ENCODE results near the gene RAB43.
"Not testable (repeated sequence)": the region's sequence is repeated elsewhere in the genome, so short reads cannot be mapped to it uniquely, and the experiment has no call there.

RAB43 gene

GRCh38 chr3:129095285-129095684 is 26.3 kb downstream of the RAB43 start:
- Mint-ChIP-seq H3K36me3 (ENCODE audit: low read depth) (peaks cover 91% of the 10 kb centered on the region), H3K4me1 (ENCODE audit: low read depth) (peaks cover 4% of the 10 kb centered on the region), H3K27ac (no peak overlapping the region), H3K4me3 (no peak overlapping the region), H3K9me3 (no peaks in the 10 kb centered on the region), H3K27me3 (no peaks in the 10 kb centered on the region)
- intact Hi-C loops (cut with micrococcal nuclease): no loop called here

DNA sequence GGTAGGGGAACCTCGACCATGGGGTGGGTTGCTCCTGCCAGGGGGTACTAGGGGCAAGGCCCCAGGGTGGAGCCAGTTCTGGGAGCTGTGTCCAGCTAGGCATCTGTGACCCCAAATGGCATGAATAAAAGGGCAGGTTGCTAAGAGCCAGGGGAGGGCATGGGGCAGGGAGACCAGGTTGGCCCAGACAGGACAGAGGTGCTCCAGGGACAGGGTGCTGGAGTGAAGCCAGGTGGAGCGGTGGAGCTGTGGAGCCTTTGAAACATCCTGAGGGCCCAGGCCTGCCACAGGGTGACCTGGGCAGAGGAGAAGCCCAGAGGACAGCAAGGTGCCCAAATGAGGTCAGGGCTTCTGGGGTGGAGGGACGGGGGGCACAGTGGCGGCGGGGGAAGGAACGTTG is 33.3 kb downstream of the RAB43 start:
- H3K27ac Mint-ChIP-seq; H3K4me1 Mint-ChIP-seq (ENCODE audit: low read depth); H3K27me3 Mint-ChIP-seq; H3K4me3 Mint-ChIP-seq; H3K9me3 Mint-ChIP-seq; intact Hi-C loops (cut with micrococcal nuclease): not testable (repeated sequence)
- H3K36me3 Mint-ChIP-seq (ENCODE audit: low read depth): peaks cover 24% of the 10 kb centered on the region

DNA sequence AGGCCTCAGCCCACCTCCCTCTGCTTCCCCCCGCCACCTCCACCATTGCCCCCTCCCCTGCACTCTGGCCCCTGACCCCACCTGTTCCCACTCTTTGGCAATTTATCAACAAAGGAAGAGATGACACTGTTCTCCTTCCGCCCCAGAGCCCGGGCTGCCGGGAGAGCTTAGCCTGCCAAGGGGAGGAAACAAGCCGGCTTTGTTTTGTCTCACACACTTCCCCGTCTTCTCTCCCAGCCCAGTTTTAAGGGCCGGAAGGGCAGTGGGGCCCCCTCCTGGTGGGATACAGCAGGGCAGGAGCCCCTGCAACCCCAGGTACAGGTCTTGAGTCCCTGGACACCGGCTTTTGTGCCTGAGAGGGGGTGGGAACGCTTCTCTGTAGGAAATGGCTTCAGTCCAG is 33.7 kb downstream of the RAB43 start:
- H3K27me3 Mint-ChIP-seq; H3K4me3 Mint-ChIP-seq; H3K9me3 Mint-ChIP-seq; H3K4me1 Mint-ChIP-seq (ENCODE audit: low read depth); H3K27ac Mint-ChIP-seq; intact Hi-C loops (cut with micrococcal nuclease): not testable (repeated sequence)
- H3K36me3 Mint-ChIP-seq (ENCODE audit: low read depth): peaks cover 20% of the 10 kb centered on the region

- Mint-ChIP-seq H3K27ac (no peak overlapping the region), H3K27me3 (no peaks in the 10 kb centered on the region), H3K36me3 (ENCODE audit: low read depth) (peaks cover 13% of the 10 kb centered on the region), H3K9me3 (no peaks in the 10 kb centered on the region), H3K4me1 (ENCODE audit: low read depth) (peaks cover 2% of the 10 kb centered on the region), H3K4me3 (no peak overlapping the region)
- intact Hi-C loops (cut with micrococcal nuclease): no loop called here
Measured at GRCh38 chr3:129087138-129087702, 34.4 kb downstream of the RAB43 start.

DNA sequence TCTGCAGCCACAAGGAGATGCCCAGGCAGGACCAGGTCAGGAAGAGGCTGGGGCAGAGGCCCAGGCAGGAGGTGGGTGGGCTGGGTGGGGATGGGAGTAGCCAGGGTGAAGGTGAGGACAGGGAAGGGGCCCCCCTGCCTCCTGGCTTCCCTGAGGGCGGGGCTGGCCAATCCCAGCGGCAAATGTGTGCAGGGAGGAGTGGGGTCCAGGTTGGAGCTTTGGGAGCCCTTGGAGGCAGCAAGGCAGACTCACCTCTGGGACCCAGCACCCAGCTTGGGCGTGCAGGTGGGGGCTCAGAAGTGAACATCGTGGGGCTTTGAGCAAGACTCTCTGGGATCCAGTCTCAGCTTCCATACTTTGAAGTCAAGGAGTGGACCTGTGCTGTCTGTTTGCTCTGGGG is 35.8 kb downstream of the RAB43 start:
- intact Hi-C loops (cut with micrococcal nuclease): no loop called here

GRCh38 chr3:129085165-129085715 is 36.4 kb downstream of the RAB43 start:
- H3K4me1 Mint-ChIP-seq (ENCODE audit: low read depth): peaks cover 6% of the 10 kb centered on the region
- intact Hi-C loops (cut with micrococcal nuclease): no loop called here
- H3K27ac Mint-ChIP-seq: no peak overlapping the region
- no peak overlapping the region for H3K4me3 Mint-ChIP-seq
- peaks cover 4% of the 10 kb centered on the region for H3K27me3 Mint-ChIP-seq
- no peaks in the 10 kb centered on the region for H3K9me3 Mint-ChIP-seq
- no peaks in the 10 kb centered on the region for H3K36me3 Mint-ChIP-seq (ENCODE audit: low read depth)

More for the DNA sequence above, 35.8 kb downstream of the RAB43 start:
- Mint-ChIP-seq H3K36me3 (ENCODE audit: low read depth) (no peaks in the 10 kb centered on the region), H3K27ac (no peak overlapping the region), H3K9me3 (no peaks in the 10 kb centered on the region), H3K4me3 (no peak overlapping the region), H3K27me3 (peaks cover 4% of the 10 kb centered on the region), H3K4me1 (ENCODE audit: low read depth) (peaks cover 6% of the 10 kb centered on the region)

GRCh38 chr3:129084501-129084900 is 37.1 kb downstream of the RAB43 start:
- H3K27ac Mint-ChIP-seq: no peak overlapping the region
- no peaks in the 10 kb centered on the region for H3K36me3 Mint-ChIP-seq (ENCODE audit: low read depth)
- intact Hi-C loops (cut with micrococcal nuclease): no loop called here
- no peak overlapping the region for H3K4me3 Mint-ChIP-seq
- H3K27me3 Mint-ChIP-seq: peaks cover 4% of the 10 kb centered on the region
- no peaks in the 10 kb centered on the region for H3K9me3 Mint-ChIP-seq
- peaks cover 6% of the 10 kb centered on the region for H3K4me1 Mint-ChIP-seq (ENCODE audit: low read depth)

DNA sequence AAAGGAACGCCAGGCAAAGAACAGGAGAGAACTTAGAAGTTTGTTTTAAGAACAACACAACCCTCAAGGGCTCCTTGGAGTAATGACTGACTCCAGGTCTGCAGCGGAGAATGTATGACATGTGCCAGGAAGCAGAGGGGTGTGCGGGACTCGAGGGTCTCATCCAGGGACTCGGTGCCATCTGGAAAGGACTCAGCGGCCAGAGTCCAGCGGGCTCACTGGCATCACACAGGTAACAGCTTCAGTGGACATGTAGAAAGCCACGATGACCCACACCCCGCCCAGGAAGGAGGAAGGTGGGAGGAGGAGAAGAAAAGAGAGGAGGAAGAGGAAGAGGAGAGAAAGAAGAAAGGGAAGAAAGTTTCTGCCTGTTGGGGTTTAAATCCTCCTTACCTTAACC is 39.6 kb downstream of the RAB43 start:
- Mint-ChIP-seq H3K36me3 (ENCODE audit: low read depth) (no peaks in the 10 kb centered on the region), H3K4me3 (no peak overlapping the region), H3K4me1 (ENCODE audit: low read depth) (peaks cover 6% of the 10 kb centered on the region), H3K27me3 (peaks cover 4% of the 10 kb centered on the region), H3K9me3 (no peaks in the 10 kb centered on the region), H3K27ac (no peak overlapping the region)
- intact Hi-C loops (cut with micrococcal nuclease): no loop called here

DNA sequence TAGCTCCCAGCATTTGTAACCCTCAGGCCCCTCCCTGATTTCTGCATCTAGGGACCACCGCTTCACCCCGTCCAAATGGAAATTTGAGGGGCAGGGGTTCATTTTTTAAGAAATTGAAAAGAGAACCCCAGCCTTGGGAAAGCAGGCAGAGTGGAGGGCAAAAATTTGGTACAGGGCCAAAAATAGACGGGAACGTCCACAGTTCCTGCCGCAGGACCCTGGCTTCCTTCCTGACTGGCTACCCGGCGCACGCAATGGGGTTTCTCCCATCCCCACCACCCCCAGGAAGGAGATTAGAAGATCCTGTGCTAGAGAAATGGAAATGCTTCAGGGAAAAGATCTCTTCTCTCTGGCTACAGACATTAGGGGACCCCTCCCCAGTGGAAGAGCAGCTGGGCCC is 40.1 kb downstream of the RAB43 start:
- Mint-ChIP-seq H3K9me3 (no peaks in the 10 kb centered on the region), H3K27me3 (peaks cover 5% of the 10 kb centered on the region), H3K36me3 (ENCODE audit: low read depth) (no peaks in the 10 kb centered on the region), H3K27ac (no peak overlapping the region), H3K4me1 (ENCODE audit: low read depth) (peaks cover 6% of the 10 kb centered on the region), H3K4me3 (no peak overlapping the region)
- intact Hi-C loops (cut with micrococcal nuclease): no loop called here

DNA sequence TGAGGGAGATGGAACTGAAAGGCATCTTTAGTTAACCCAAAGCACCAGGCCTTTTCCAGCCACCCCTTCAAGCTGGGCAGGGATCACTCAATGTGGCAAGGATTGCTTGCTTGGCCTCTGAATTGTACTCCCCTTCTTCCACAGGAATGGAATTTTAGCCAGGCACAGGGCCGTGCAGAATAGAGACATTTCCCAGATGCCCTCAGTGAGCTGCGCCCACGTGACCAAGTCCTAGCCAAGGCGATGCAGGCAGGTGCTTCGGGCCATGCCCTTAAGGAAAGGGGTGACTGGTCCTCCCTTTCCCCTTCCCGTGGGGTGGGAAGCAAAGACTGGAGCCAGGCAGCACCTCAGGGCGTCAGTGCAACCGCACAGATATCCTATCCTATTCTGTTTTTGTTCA is 43.1 kb downstream of the RAB43 start:
- intact Hi-C loops (cut with micrococcal nuclease): no loop called here
- peaks cover 6% of the 10 kb centered on the region for H3K4me1 Mint-ChIP-seq (ENCODE audit: low read depth)
- H3K9me3 Mint-ChIP-seq: no peaks in the 10 kb centered on the region
- peaks cover 5% of the 10 kb centered on the region for H3K27me3 Mint-ChIP-seq
- no peak overlapping the region for H3K4me3 Mint-ChIP-seq
- H3K27ac Mint-ChIP-seq: no peak overlapping the region
- H3K36me3 Mint-ChIP-seq (ENCODE audit: low read depth): no peaks in the 10 kb centered on the region

GRCh38 chr3:129077222-129077621 is 44.4 kb downstream of the RAB43 start:
- Mint-ChIP-seq H3K27ac (no peak overlapping the region), H3K9me3 (no peaks in the 10 kb centered on the region), H3K4me1 (ENCODE audit: low read depth) (peaks cover 4% of the 10 kb centered on the region), H3K4me3 (no peak overlapping the region), H3K36me3 (ENCODE audit: low read depth) (no peaks in the 10 kb centered on the region), H3K27me3 (peaks cover 5% of the 10 kb centered on the region)
- intact Hi-C loops (cut with micrococcal nuclease): no loop called here

- Mint-ChIP-seq H3K27ac (no peak overlapping the region), H3K27me3 (peaks cover 24% of the 10 kb centered on the region), H3K36me3 (ENCODE audit: low read depth) (no peaks in the 10 kb centered on the region)
Measured at GRCh38 chr3:129070086-129070885, 51.3 kb downstream of the RAB43 start.

DNA sequence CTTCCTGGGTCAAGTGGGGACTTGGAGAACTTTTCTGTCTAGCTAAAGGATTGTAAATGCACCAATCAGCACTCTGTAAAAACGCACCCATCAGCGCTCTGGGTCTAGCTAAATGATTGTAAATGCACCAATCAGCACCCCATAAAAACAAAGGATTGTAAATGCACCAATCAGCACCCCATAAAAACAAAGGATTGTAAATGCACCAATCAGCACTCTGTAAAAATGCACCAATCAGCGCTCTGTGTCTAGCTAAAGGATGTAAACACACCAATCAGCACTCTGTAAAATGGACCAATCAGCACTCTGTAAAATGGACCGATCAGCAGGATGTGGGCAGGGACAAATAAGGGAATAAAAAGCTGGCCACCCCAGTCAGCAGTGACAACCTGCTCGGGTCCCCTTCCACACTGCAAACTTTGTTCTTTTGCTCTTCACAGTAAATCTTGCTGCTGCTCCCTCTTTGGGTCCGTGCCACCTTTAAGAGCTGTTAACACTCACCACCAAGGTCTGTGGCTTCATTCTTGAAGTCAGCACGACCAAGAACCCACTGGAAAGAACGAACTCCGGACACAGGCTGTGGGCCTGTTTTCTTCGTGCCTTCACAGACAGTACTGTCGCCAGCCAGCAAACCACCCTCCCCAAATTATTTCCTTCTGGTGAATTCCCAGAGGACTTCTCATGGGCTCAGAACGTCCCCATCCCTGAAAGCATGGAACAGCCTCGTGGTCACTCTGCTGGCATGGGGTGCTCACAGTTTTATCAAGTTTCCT is 52.1 kb downstream of the RAB43 start:
- H3K4me1 Mint-ChIP-seq (ENCODE audit: low read depth); H3K27ac Mint-ChIP-seq; H3K4me3 Mint-ChIP-seq; intact Hi-C loops (cut with micrococcal nuclease); H3K36me3 Mint-ChIP-seq (ENCODE audit: low read depth): not testable (repeated sequence)
- H3K9me3 Mint-ChIP-seq: peaks cover 10% of the 10 kb centered on the region
- H3K27me3 Mint-ChIP-seq: peaks cover 24% of the 10 kb centered on the region

More at GRCh38 chr3:129070086-129070885, 51.3 kb downstream of the RAB43 start:
- no peak overlapping the region for H3K4me3 Mint-ChIP-seq
- peaks cover 10% of the 10 kb centered on the region for H3K9me3 Mint-ChIP-seq
- intact Hi-C loops (cut with micrococcal nuclease): no loop called here
- peaks cover 5% of the 10 kb centered on the region for H3K4me1 Mint-ChIP-seq (ENCODE audit: low read depth)

- Mint-ChIP-seq H3K4me3 (peak overlapping the region; percentile 53), H3K27me3 (peaks cover 24% of the 10 kb centered on the region), H3K36me3 (ENCODE audit: low read depth) (no peaks in the 10 kb centered on the region), H3K4me1 (ENCODE audit: low read depth) (peaks cover 5% of the 10 kb centered on the region), H3K9me3 (peaks cover 10% of the 10 kb centered on the region), H3K27ac (peak overlapping the region; percentile 35)
- intact Hi-C loops (cut with micrococcal nuclease): no loop called here
Measured at GRCh38 chr3:129068291-129068886, 53.2 kb downstream of the RAB43 start.

Data from dendritic cell treated with granulocyte-macrophage colony-stimulating factor and Interleukin-4, amounts not matched to agents 40 ng/mL and 50 ng/mL, for 4 days (primary cell).